ENCODE measurements around the gene STX19.
A peak's percentile ranks its signal among the peaks of the same experiment; 100 is the strongest.

The STX19 gene

DNA sequence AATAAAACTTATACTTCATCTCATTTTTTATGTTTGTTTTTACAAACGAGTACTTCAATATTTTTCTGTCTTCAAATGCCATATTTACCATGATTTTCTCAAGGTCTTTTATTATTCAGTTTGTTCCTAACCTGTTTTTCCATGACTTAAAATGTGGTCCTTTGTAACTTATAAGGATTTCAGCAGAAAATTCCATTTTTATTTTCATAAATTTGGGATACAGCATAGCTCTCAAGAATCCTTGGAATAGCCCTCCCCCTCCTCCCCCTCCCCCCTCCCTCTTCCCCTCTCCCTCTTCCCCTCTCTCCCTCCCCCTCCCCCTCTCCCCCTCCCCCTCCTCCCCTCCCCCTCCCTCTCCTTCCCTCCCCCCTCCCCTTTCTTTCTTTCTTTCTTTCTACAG is 14.9 kb upstream of the STX19 start:
- no peaks in the 10 kb centered on the region for H3K4me1 ChIP-seq
- no peak overlapping the region for H3K9ac ChIP-seq
- no peak overlapping the region for H3K4me3 ChIP-seq
- peaks cover 16 to 36% (median 23%) of the 10 kb centered on the region in 11 experiments for H3K36me3 ChIP-seq
- no peak overlapping the region for H3K27ac ChIP-seq
- peaks cover 14 to 22% (median 19%) of the 10 kb centered on the region in 11 experiments for H3K9me3 ChIP-seq (replicated peaks in 1 of 11)
- H3K27me3 ChIP-seq, result no peaks in the 10 kb centered on the region
- no peak overlapping the region for H3K4me2 ChIP-seq
- no peaks in the 10 kb centered on the region for H4K20me1 ChIP-seq
- no peak for TF ChIP-seq Cebpa-rat (IDR thresholded peaks at IDR 0.05)

DNA sequence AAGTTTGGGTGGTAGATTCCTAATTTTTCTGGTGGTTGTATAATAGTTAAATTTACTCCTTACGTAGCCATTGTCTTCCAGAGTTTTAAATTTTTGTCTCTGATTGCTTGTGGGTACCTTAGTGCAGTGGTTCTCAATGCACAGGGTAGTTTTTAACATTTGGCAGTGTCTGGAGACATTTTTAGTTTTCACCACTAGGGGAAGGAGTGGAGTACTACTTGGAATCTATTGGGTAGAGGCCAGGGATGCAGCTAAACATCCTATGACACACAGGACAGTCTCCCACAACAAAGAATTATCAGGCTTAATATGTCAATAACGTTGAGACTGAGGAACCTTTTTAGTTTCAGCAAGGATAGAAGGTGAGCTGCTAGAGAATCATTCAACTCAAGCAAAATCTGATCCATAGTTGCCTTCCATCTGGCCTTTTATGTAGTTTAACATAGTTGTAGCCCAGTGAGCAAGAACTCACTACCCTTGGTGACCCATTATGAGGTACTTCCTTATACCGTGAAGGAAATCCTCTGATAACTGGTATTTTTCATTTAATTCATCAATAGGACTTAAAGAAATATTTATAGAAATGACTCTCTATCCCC is 8.6 kb upstream of the STX19 start:
- Histone ChIP-seq H3K27me3 (no peaks in the 10 kb centered on the region), H3K9me3 (replicated peaks in 1 of 11) (no peaks in the 10 kb centered on the region), H3K36me3 (peaks cover 0 to 28% (median 7%) of the 10 kb centered on the region in 11 experiments; a peak in 11 of 22 replicates), H3K9ac (no peak overlapping the region), H4K20me1 (no peaks in the 10 kb centered on the region), H3K4me3 (no peak overlapping the region), H3K27ac (no peak overlapping the region), H3K4me2 (no peak overlapping the region), H3K4me1 (no peaks in the 10 kb centered on the region)
- TF ChIP-seq Cebpa-rat (IDR thresholded peaks at IDR 0.05), result no peak

GRCh38 chr3:94026623-94027022 is 1.8 kb downstream of the STX19 start:
- H3K27ac ChIP-seq, result no peak overlapping the region
- H3K9me3 ChIP-seq (replicated peaks in 1 of 11), result no peaks in the 10 kb centered on the region
- no peaks in the 10 kb centered on the region for H3K27me3 ChIP-seq
- no peak for TF ChIP-seq Cebpa-rat (IDR thresholded peaks at IDR 0.05)
- H4K20me1 ChIP-seq, result no peaks in the 10 kb centered on the region
- no peak overlapping the region for H3K9ac ChIP-seq
- H3K36me3 ChIP-seq, result peaks cover 0 to 4% (median 0%) of the 10 kb centered on the region in 11 experiments; a peak in 2 of 22 replicates
- H3K4me3 ChIP-seq, result no peak overlapping the region
- no peaks in the 10 kb centered on the region for H3K4me1 ChIP-seq
- H3K4me2 ChIP-seq, result no peak overlapping the region

- H3K27ac ChIP-seq, result no peak overlapping the region
- no peaks in the 10 kb centered on the region for H3K9me3 ChIP-seq (replicated peaks in 1 of 11)
- TF ChIP-seq Cebpa-rat (IDR thresholded peaks at IDR 0.05), result no peak
- peaks cover 0 to 4% (median 0%) of the 10 kb centered on the region in 11 experiments; a peak in 1 of 22 replicates for H3K36me3 ChIP-seq
- no peaks in the 10 kb centered on the region for H3K4me1 ChIP-seq
- no peak overlapping the region for H3K4me3 ChIP-seq
- no peak overlapping the region for H3K4me2 ChIP-seq
- H3K27me3 ChIP-seq, result no peaks in the 10 kb centered on the region
- no peaks in the 10 kb centered on the region for H4K20me1 ChIP-seq
- no peak overlapping the region for H3K9ac ChIP-seq
These were observed 4.0 kb downstream of the STX19 start for GRCh38 chr3:94024385-94024784.

DNA sequence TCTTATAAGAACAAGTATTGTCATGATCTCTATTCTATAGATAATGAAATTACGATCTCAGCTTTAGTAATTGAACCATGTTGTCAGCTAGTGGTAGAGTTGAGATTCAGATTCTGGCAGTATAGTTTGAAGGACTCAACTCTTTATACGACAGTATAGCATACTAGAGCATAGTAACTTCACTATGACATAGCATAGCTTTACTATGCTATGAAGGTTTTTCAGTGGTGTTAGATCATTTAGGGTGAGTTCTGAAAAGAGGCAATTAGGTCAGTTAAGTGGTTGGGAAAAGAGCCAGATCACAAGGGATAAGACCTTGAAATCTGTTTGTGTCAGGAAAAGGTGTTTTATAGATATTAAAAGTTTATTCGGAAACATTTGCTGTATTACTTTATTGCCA is 8.1 kb downstream of the STX19 start:
- no peak overlapping the region for H3K9ac ChIP-seq

GRCh38 chr3:94019659-94020058 is 8.7 kb downstream of the STX19 start:
- peaks cover 0 to 7% (median 0%) of the 10 kb centered on the region in 11 experiments; a peak in 1 of 22 replicates for H3K36me3 ChIP-seq
- H3K4me2 ChIP-seq, result no peak overlapping the region
- no peak overlapping the region for H3K9ac ChIP-seq
- no peak overlapping the region for H3K4me3 ChIP-seq
- H3K9me3 ChIP-seq (replicated peaks in 1 of 11), result no peaks in the 10 kb centered on the region
- H3K27me3 ChIP-seq, result no peaks in the 10 kb centered on the region
- no peaks in the 10 kb centered on the region for H4K20me1 ChIP-seq
- TF ChIP-seq Cebpa-rat (IDR thresholded peaks at IDR 0.05), result no peak
- peaks cover 0 to 8% (median 7%) of the 10 kb centered on the region in 10 experiments; a peak in 15 of 20 replicates for H3K4me1 ChIP-seq
- H3K27ac ChIP-seq, result no peak overlapping the region

More for the DNA sequence above, 8.1 kb downstream of the STX19 start:
- Histone ChIP-seq H3K9me3 (replicated peaks in 1 of 11) (no peaks in the 10 kb centered on the region), H3K4me3 (no peak overlapping the region), H3K27me3 (no peaks in the 10 kb centered on the region), H4K20me1 (no peaks in the 10 kb centered on the region), H3K4me1 (peaks cover 0 to 2% (median under 1%) of the 10 kb centered on the region in 10 experiments; a peak in 8 of 20 replicates), H3K36me3 (peaks cover 0 to 7% (median 0%) of the 10 kb centered on the region in 11 experiments; a peak in 1 of 22 replicates), H3K4me2 (no peak overlapping the region), H3K27ac (no peak overlapping the region)
- no peak for TF ChIP-seq Cebpa-rat (IDR thresholded peaks at IDR 0.05)

DNA sequence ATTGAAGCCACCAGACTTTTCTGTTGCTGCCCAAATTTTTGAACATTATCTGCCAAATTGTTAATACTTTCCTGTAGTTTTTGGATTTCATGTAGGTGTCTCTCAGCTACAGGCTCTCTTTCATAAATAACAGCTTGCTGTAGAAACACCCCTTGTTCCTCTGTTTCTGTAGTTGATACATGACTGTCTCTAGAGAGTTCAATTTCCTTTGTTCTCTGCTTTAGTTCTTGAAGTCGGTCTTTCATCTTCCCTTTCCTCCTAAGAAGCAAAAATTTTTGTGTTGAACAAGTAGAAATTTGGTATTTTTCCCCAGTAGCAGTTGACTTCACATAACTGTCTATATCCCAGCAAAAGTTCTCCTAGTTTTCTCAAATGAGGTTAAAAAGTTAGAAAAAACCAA is 13.4 kb downstream of the STX19 start:
- Histone ChIP-seq H3K27me3 (no peaks in the 10 kb centered on the region), H3K27ac (no peak overlapping the region), H3K36me3 (peaks cover 0 to 7% (median 0%) of the 10 kb centered on the region in 11 experiments; a peak in 2 of 22 replicates), H4K20me1 (no peaks in the 10 kb centered on the region), H3K4me1 (peaks cover 5 to 21% (median 11%) of the 10 kb centered on the region in 10 experiments; a peak in 18 of 20 replicates), H3K4me3 (no peak overlapping the region), H3K9me3 (replicated peaks in 1 of 11) (no peaks in the 10 kb centered on the region), H3K4me2 (peak overlapping the region in 7 of 11 experiments; percentile 18 to 63 (median 41); a peak in 13 of 22 replicates), H3K9ac (no peak overlapping the region)
- no peak for TF ChIP-seq Cebpa-rat (IDR thresholded peaks at IDR 0.05)

DNA sequence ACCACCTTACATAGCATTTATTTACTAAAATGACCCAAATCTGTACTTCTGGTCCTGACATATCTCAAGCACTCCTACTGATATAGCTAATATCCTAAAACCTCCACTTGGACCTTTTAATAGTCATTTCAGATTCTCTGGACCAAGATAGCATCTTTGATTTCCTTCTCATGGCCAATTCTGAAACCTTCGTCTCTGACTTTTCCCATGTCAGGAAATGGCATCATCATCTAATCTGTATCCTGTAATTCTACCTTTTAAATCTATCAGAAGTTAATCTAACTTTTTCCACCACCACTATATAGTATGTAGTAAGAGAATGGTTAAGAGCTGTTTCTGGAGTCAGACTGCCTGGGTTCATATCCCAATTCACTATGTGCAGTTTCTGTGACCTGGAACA is 16.2 kb downstream of the STX19 start:
- TF ChIP-seq Cebpa-rat (IDR thresholded peaks at IDR 0.05), result no peak
- H4K20me1 ChIP-seq, result no peaks in the 10 kb centered on the region
- H3K36me3 ChIP-seq, result peaks cover 0 to 10% (median 6%) of the 10 kb centered on the region in 11 experiments; a peak in 16 of 22 replicates
- H3K4me3 ChIP-seq, result no peak overlapping the region
- H3K27me3 ChIP-seq, result no peaks in the 10 kb centered on the region
- peaks cover 0 to 5% (median 3%) of the 10 kb centered on the region in 11 experiments; a peak in 7 of 22 replicates for H3K9me3 ChIP-seq (replicated peaks in 1 of 11)
- H3K4me1 ChIP-seq, result peaks cover 5 to 21% (median 11%) of the 10 kb centered on the region in 10 experiments; a peak in 18 of 20 replicates
- no peak overlapping the region for H3K9ac ChIP-seq
- no peak overlapping the region for H3K27ac ChIP-seq
- H3K4me2 ChIP-seq, result peak overlapping the region in 1 of 11 experiments; percentile 13; a peak in 1 of 22 replicates

GRCh38 chr3:94011233-94011711 is 17.1 kb downstream of the STX19 start:
- no peaks in the 10 kb centered on the region for H3K27me3 ChIP-seq
- peaks cover 0 to 16% (median 10%) of the 10 kb centered on the region in 11 experiments; a peak in 16 of 22 replicates for H3K36me3 ChIP-seq
- H3K4me3 ChIP-seq, result no peak overlapping the region
- peak overlapping the region in 2 of 11 experiments; percentile 13 to 66; a peak in 4 of 22 replicates for H3K4me2 ChIP-seq
- peaks cover 5 to 21% (median 11%) of the 10 kb centered on the region in 10 experiments; a peak in 18 of 20 replicates for H3K4me1 ChIP-seq
- H3K27ac ChIP-seq, result peak overlapping the region in 2 of 11 experiments; percentile 22 to 32; a peak in 1 of 22 replicates
- no peaks in the 10 kb centered on the region for H4K20me1 ChIP-seq
- H3K9ac ChIP-seq, result no peak overlapping the region
- peaks cover 0 to 10% (median 4%) of the 10 kb centered on the region in 11 experiments; a peak in 7 of 22 replicates for H3K9me3 ChIP-seq (replicated peaks in 1 of 11)
- TF ChIP-seq Cebpa-rat (IDR thresholded peaks at IDR 0.05), result no peak

All from BLaER1 treated with 17β-estradiol and CSF1 and Interleukin-3, amounts not matched to agents 10 nM and 100 nM (cell line).